Liver (tissue), 9 donors: ENCODE measurements around the gene SIK3. TPM values are rescaled to one million over a fixed set of nuclear protein-coding genes. Genes with fewer than 3 reads are reported as not detected.

Source experiments
- DNase-seq: peaks from one replicate; pipeline ENCODE4 v3.0.0-alpha.2; 2017; ENCODE audit warnings: low spot score
- H3K27ac ChIP-seq, 2 donors: one replicate each; pipeline ENCODE4 v1.7.0; 2013; ENCODE audit warnings: inconsistent platforms in 2 of 2, low read length in 2 of 2, control low read depth in 1 of 2, low read depth in 1 of 2, mild to moderate bottlenecking in 1 of 2
- H3K27me3 ChIP-seq, 4 donors: one replicate each; pipeline versions ENCODE4 v1.6.1 to v1.7.0; 2013; ENCODE audit warnings: low read length in 3 of 4, inconsistent platforms in 1 of 4, mild to moderate bottlenecking in 1 of 4, moderate library complexity in 1 of 4; ENCODE audit not compliant: control insufficient read depth in 4 of 4, insufficient read depth in 4 of 4
- H3K36me3 ChIP-seq, 4 donors: one replicate each; pipeline versions ENCODE4 v1.6.1 to v1.7.0; 2013; ENCODE audit warnings: low read length in 3 of 4, mild to moderate bottlenecking in 3 of 4, low read depth in 1 of 4, moderate library complexity in 1 of 4; ENCODE audit not compliant: control insufficient read depth in 4 of 4, insufficient read depth in 3 of 4
- H3K4me1 ChIP-seq, 4 donors: one replicate each; pipeline versions ENCODE4 v1.6.1 to v1.7.0; 2013; ENCODE audit warnings: low read length in 3 of 4, mild to moderate bottlenecking in 3 of 4, moderate library complexity in 1 of 4; ENCODE audit not compliant: control insufficient read depth in 4 of 4, insufficient read depth in 4 of 4
- H3K4me3 ChIP-seq, 3 donors: one replicate each; pipeline versions ENCODE4 v1.6.1 to v1.7.0; 2013; ENCODE audit warnings: low read length in 3 of 3, control low read depth in 1 of 3, low read depth in 1 of 3, mild to moderate bottlenecking in 1 of 3
- H3K9ac ChIP-seq, 2 donors: one replicate each; pipeline ENCODE4 v1.7.0; 2013; ENCODE audit warnings: low read length in 2 of 2, mild to moderate bottlenecking in 2 of 2, moderate library complexity in 2 of 2, control low read depth in 1 of 2, low read depth in 1 of 2
- H3K9me3 ChIP-seq, 4 donors: one replicate each; pipeline versions ENCODE4 v1.6.1 to v1.7.0; 2013; ENCODE audit warnings: low read length in 3 of 4; ENCODE audit not compliant: control insufficient read depth in 4 of 4
- ATF3 ChIP-seq: IDR thresholded peaks from 2 replicates; pipeline ENCODE4 v1.6.1; 2016; ENCODE audit warnings: antibody characterized with exemption
- CTCF ChIP-seq: fragments of 150-350 bp; IDR thresholded peaks from 2 replicates; pipeline ENCODE4 v1.5.1; 2017; ENCODE audit warnings: improper control_type of control experiment, low read depth, low read length; ENCODE audit not compliant: missing input control
- EGR1 ChIP-seq, 2 donors: IDR thresholded peaks; 2 replicates each; pipeline ENCODE4 v1.6.1; 2016 to 2018; ENCODE audit warnings: antibody characterized with exemption in 2 of 2, low read depth in 2 of 2
- FOXA1 ChIP-seq: IDR thresholded peaks from 2 replicates; pipeline ENCODE4 v1.6.1; 2016; ENCODE audit warnings: antibody characterized with exemption
- FOXA2 ChIP-seq: IDR thresholded peaks from 2 replicates; pipeline ENCODE4 v1.6.1; 2016; ENCODE audit warnings: antibody characterized with exemption
- GABPA ChIP-seq, 2 donors: IDR thresholded peaks in 1 of 2; conservative IDR thresholded peaks in 1 of 2; 2 replicates each; pipeline ENCODE4 v1.6.1; 2016; ENCODE audit warnings: antibody characterized with exemption in 2 of 2, mild to moderate bottlenecking in 1 of 2, moderate library complexity in 1 of 2
- HNF4G ChIP-seq: IDR thresholded peaks from 2 replicates; pipeline ENCODE4 v1.6.1; 2016; ENCODE audit warnings: antibody characterized with exemption
- JUND ChIP-seq, 2 donors: IDR thresholded peaks; 2 replicates each; pipeline ENCODE4 v1.6.1; 2016; ENCODE audit warnings: antibody characterized with exemption in 2 of 2
- MAX ChIP-seq: IDR thresholded peaks from 2 replicates; pipeline ENCODE4 v1.6.1; 2016; ENCODE audit warnings: antibody characterized with exemption
- NR2F2 ChIP-seq: IDR thresholded peaks from 2 replicates; pipeline ENCODE4 v1.6.1; 2016; ENCODE audit warnings: antibody characterized with exemption
- RAD21 ChIP-seq, 2 donors: IDR thresholded peaks; 2 replicates each; pipeline ENCODE4 v1.6.1; 2016; ENCODE audit warnings: antibody characterized with exemption in 2 of 2, mild to moderate bottlenecking in 2 of 2
- RXRA ChIP-seq, 2 donors: IDR thresholded peaks; 2 replicates each; pipeline ENCODE4 v1.6.1; 2017 to 2018; ENCODE audit warnings: antibody characterized with exemption in 2 of 2, mild to moderate bottlenecking in 1 of 2
- TAF1 ChIP-seq: conservative IDR thresholded peaks from 2 replicates; pipeline ENCODE4 v1.6.1; 2016; ENCODE audit warnings: antibody characterized with exemption, mild to moderate bottlenecking
- YY1 ChIP-seq: IDR thresholded peaks from 2 replicates; pipeline ENCODE4 v1.6.1; 2016; ENCODE audit warnings: antibody characterized with exemption, mild to moderate bottlenecking
- WGBS: extraction: QIAGEN DNeasy Blood & Tissue Kit; methylation state at CpG from one replicate; pipeline ENCODE4 v1.1.7; 2013; 5-methylcytosine and 5-hydroxymethylcytosine counted together
- polyA plus RNA-seq, 2 donors: library from polyadenylated mRNA; stranded (reverse) in 1 of 2; unstranded in 1 of 2; fragments of 200-250 nt in 1 of 2; fragments of >200 nt in 1 of 2; fragmentation: Nextera tagmentation in 1 of 2; extraction: Ambion mirVana in 1 of 2; gene quantifications; one replicate each; pipeline versions ENCODE4 v1.2.1 to v1.2.3, GENCODE V29; 2013 to 2015
- total RNA-seq, 2 donors: library from RNA; depleted of rRNA; stranded (reverse); fragments of >200 nt; gene quantifications; one replicate each; pipeline ENCODE4 v1.2.3, GENCODE V29; 2014
- donor health status: healthy.
- donor health status: healthy.
- donor health status: healthy.
- donor health status: healthy.
- donor health status: healthy.

The SIK3 gene
- total and polyA plus RNA-seq, 4 donors, result 6.9 to 52.4 (median 14.4) TPM

GRCh38 chr11:117042689-117043088, 55.5 kb downstream of the SIK3 start:
- H3K27me3 ChIP-seq, result no peaks in the 10 kb centered on the region
- TF ChIP-seq EGR1 (IDR thresholded peaks at IDR 0.05; ENCODE audit: low read depth in 2 of 2), result no peak
- TF ChIP-seq HNF4G, result no peak
- no peak for TF ChIP-seq CTCF
- no peak for TF ChIP-seq RXRA (IDR thresholded peaks at IDR 0.05)
- no peak for TF ChIP-seq RAD21 (IDR thresholded peaks at IDR 0.05)
- no peak for TF ChIP-seq YY1
- TF ChIP-seq MAX, result no peak
- TF ChIP-seq FOXA2, result no peak
- TF ChIP-seq FOXA1, result no peak
- H3K9ac ChIP-seq, result no peak overlapping the region
- 71% methylated on average over 3 of the region's 3 CpGs for WGBS
- H3K27ac ChIP-seq, result no peak overlapping the region
- no peaks in the 10 kb centered on the region for H3K9me3 ChIP-seq
- DNase-seq, result no peak
- H3K36me3 ChIP-seq, result no peaks in the 10 kb centered on the region
- H3K4me3 ChIP-seq, result no peak overlapping the region
- H3K4me1 ChIP-seq, result peaks cover 9 to 32% (median 31%) of the 10 kb centered on the region in 4 donors

- TF ChIP-seq FOXA2, result no peak
- TF ChIP-seq GABPA (IDR thresholded peaks at IDR 0.05 in 1 of 2, conservative IDR thresholded peaks at IDR 0.05 in 1 of 2), result no peak
- TF ChIP-seq TAF1, result no peak
- no peak for TF ChIP-seq NR2F2
- H3K36me3 ChIP-seq, result no peaks in the 10 kb centered on the region
- H3K9ac ChIP-seq, result no peak overlapping the region
- 98% methylated on average over 1 of the region's 1 CpG for WGBS
- DNase-seq, result no peak
- H3K4me1 ChIP-seq, result peaks cover 12 to 26% (median 22%) of the 10 kb centered on the region in 4 donors
- H3K4me3 ChIP-seq, result no peak overlapping the region
- no peaks in the 10 kb centered on the region for H3K9me3 ChIP-seq
- H3K27me3 ChIP-seq, result no peaks in the 10 kb centered on the region
- H3K27ac ChIP-seq, result no peak overlapping the region
These were observed 58.3 kb downstream of the SIK3 start for GRCh38 chr11:117039900-117040299.

GRCh38 chr11:117039270-117039669, 59.0 kb downstream of the SIK3 start:
- Histone ChIP-seq H3K9me3 (no peaks in the 10 kb centered on the region), H3K27ac (no peak overlapping the region), H3K27me3 (no peaks in the 10 kb centered on the region), H3K4me3 (no peak overlapping the region), H3K9ac (no peak overlapping the region), H3K36me3 (no peaks in the 10 kb centered on the region), H3K4me1 (peaks cover 8 to 20% (median 15%) of the 10 kb centered on the region in 4 donors)
- 96% methylated on average over 3 of the region's 3 CpGs for WGBS
- DNase-seq, result no peak
- TF ChIP-seq ATF3, result no peak
- TF ChIP-seq MAX, result no peak
- no peak for TF ChIP-seq RXRA (IDR thresholded peaks at IDR 0.05)
- TF ChIP-seq EGR1 (IDR thresholded peaks at IDR 0.05; ENCODE audit: low read depth in 2 of 2), result no peak
- TF ChIP-seq GABPA (IDR thresholded peaks at IDR 0.05 in 1 of 2, conservative IDR thresholded peaks at IDR 0.05 in 1 of 2), result no peak
- TF ChIP-seq CTCF, result no peak
- no peak for TF ChIP-seq JUND (IDR thresholded peaks at IDR 0.05)
- no peak for TF ChIP-seq TAF1
